SKM-1 treated with dmso at 0.1 percent for 144 hours (cell line): ENCODE results near the gene DYNC2LI1.

Experiments used
- DNase-seq: peaks from one replicate; lab custom pipeline; 2025; ENCODE audit not compliant: unreplicated experiment; lab: John Stamatoyannopoulos, UW

Gene DYNC2LI1

GRCh38 chr2:43842866-43843226, 69.0 kb downstream of the DYNC2LI1 start:
- no peak for DNase-seq

- no peak for DNase-seq
Observed at GRCh38 chr2:43845181-43845580, 71.3 kb downstream of the DYNC2LI1 start.

DNA sequence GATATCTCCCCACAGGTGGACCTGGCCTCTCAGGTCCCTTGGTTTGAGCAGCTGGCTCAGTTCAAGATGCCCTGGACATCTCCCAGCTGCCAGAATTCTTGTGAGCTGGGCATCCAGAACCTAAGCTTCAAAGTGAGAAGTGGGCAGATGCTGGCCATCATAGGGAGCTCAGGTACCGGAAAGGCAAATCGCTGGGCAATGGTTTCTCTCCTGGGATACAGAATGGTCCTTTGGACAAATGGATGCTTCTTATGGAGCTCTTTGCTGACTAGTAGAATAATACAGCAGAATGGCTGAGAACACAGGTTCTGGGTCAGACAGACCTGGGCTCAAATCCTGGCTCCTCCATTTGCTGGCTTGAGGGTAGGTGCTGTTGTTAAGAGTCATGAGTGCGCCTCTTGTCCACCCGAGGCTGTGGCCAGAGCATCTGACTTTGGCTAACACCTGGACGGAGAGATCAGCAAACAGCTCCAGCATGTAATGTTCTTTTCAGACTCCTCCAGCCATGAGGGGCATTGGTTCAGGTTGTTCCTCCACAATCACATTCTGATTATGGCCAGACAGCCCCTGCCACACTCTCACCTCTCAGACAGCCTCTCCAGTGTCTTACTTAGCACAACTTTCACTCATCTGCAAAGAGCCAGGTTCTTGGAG, 72.4 kb downstream of the DYNC2LI1 start:
- DNase-seq: no peak

GRCh38 chr2:43848214-43848613, 74.4 kb downstream of the DYNC2LI1 start:
- peak; percentile 2 for DNase-seq

GRCh38 chr2:43851011-43851980, 77.5 kb downstream of the DYNC2LI1 start:
- DNase-seq: no peak

DNA sequence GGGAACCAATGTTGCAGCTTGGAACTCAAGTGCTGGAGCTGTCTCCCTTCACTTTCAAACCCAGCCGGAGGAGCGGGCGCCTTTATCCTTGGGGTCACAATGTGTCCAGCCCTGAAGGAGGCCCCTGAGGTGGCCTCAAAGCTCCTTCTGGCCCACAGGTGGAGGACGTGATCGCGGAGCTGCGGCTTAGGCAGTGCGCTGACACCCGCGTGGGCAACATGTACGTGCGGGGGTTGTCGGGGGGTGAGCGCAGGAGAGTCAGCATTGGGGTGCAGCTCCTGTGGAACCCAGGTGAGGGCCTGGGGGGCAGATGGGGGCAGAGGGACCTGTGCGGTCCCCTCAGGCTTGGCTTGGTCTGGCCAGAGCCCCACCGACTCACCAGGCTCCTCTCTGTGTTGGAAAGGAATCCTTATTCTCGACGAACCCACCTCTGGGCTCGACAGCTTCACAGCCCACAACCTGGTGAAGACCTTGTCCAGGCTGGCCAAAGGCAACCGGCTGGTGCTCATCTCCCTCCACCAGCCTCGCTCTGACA, 78.4 kb downstream of the DYNC2LI1 start:
- DNase-seq: no peak

GRCh38 chr2:43853141-43854081, 79.6 kb downstream of the DYNC2LI1 start:
- no peak for DNase-seq

GRCh38 chr2:43854671-43855070, 80.8 kb downstream of the DYNC2LI1 start:
- DNase-seq: no peak

GRCh38 chr2:43855292-43855691, 81.5 kb downstream of the DYNC2LI1 start:
- no peak for DNase-seq
